Measurements from ENCODE around the gene LRIG1.

LRIG1 gene

GRCh38 chr3:66350601-66351000 is 150.2 kb downstream of the LRIG1 start:
- DNase-seq (ENCODE audit: low read depth) = peak; percentile 16

GRCh38 chr3:66348704-66349103 is 152.1 kb downstream of the LRIG1 start:
- DNase-seq (ENCODE audit: low read depth) = no peak

GRCh38 chr3:66344848-66345578 is 155.8 kb downstream of the LRIG1 start:
- no peak for DNase-seq (ENCODE audit: low read depth)

DNA sequence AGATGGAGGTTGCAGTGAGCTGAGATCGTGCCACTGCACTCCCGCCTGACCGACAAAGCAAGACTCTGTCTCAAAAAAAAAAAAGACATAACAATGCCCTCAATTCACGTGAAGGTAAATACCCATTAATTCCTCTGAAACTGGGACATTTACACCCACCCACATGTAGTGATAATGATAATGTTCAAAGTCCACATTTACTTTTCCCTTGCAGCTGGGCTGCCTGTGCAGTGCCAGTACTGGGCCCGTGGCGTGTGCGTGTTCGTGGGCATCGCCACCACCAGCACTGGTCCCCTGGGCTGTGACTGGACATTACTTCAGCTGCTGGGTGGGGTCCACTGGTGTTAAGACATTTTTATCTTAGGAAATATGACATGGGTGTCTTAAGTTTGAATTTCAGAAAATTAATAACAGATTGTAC is 156.4 kb downstream of the LRIG1 start:
- DNase-seq (ENCODE audit: low read depth) = no peak

- no peak for DNase-seq (ENCODE audit: low read depth)
These were observed 158.0 kb downstream of the LRIG1 start for GRCh38 chr3:66342717-66343356.

- DNase-seq (ENCODE audit: low read depth) = no peak
These were observed 161.9 kb downstream of the LRIG1 start for GRCh38 chr3:66338927-66339326.

DNA sequence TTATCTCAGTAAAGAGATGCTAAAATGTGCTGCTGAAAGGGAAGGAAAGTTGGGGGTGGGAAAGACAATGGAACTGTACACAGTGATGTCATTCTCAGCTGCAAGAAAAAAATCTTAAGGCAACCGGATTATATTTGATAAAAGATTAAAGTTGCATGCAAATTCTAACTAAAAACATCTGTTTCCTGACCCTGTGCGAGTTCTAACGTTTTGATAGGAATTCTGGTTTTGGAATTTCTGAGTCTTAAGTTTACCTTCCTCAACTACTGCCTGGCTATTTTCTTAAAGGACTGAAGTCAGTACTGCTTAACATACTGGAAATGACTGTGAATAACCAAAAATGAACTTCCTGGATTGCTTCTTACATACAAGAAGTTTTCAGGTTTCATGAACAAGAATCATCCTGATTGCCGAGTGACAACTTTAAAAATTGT is 164.5 kb downstream of the LRIG1 start:
- no peak for DNase-seq (ENCODE audit: low read depth)

DNA sequence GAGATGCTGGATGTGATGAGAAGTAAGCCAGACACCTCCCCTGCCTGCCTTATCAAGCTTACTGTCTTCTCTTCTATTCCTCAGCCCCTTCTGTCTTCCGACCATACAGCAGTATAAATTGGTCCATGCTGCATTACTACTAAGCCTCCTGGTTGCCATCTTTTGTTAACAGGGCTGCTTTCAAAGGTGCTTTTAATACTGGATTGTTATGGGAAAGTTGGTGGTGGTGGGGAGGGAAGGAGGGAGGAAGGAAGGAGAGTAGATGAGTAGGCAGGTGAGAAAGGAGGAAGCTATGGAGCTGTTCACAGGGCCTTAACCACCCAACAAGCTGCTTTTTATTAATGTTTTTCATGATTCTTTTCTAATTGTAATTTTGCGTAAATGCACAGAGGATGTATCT is 165.2 kb downstream of the LRIG1 start:
- no peak for DNase-seq (ENCODE audit: low read depth)

Data from amniotic epithelial cell (primary cell).